IMR-90 (cell line): Measurements from ENCODE around the gene TRPC4.

ENCODE experiments used
- BHLHE40 ChIP-seq: fragments of 150-350 bp; IDR thresholded peaks from 2 replicates; pipeline ENCODE4 v1.6.1; 2016; ENCODE audit warnings: mild to moderate bottlenecking, low read depth, low read length
- CTCF ChIP-seq: conservative IDR thresholded peaks from 2 replicates; pipeline ENCODE4 v1.5.1; 2012; ENCODE audit warnings: mild to moderate bottlenecking, low read depth, low read length, improper control_type of control experiment
- ELK1 ChIP-seq: fragments of 150-350 bp; IDR thresholded peaks from 2 replicates; pipeline ENCODE4 v1.6.1; 2016; ENCODE audit warnings: low read depth, mild to moderate bottlenecking, low read length, moderate library complexity, borderline replicate concordance
- POLR2A ChIP-seq: IDR thresholded peaks from 2 replicates; pipeline ENCODE4 v1.6.1; 2012; ENCODE audit warnings: mild to moderate bottlenecking, low read depth, low read length
- SMC3 ChIP-seq: fragments of 150-350 bp; IDR thresholded peaks from 2 replicates; pipeline ENCODE4 v1.6.1; 2016; ENCODE audit warnings: low read depth, mild to moderate bottlenecking, antibody characterized with exemption, low read length, moderate library complexity
- USF2 ChIP-seq: fragments of 150-350 bp; IDR thresholded peaks from 2 replicates; pipeline ENCODE4 v1.6.1; 2017; ENCODE audit warnings: mild to moderate bottlenecking, antibody characterized with exemption, low read length, low read depth

- no peak for TF ChIP-seq BHLHE40
- TF ChIP-seq ELK1, result no peak
- no peak for TF ChIP-seq CTCF
- TF ChIP-seq SMC3, result no peak
- TF ChIP-seq USF2, result no peak
- no peak for TF ChIP-seq POLR2A
Measured at GRCh38 chr13:37594550-37594949, 275.0 kb downstream of the TRPC4 start.
